Hepatocyte (in vitro differentiated cells): ENCODE measurements around the gene SPTSSA.

Experiments used
- CTCF ChIP-seq: fragments of 200-600 bp; sonication (generic); IDR thresholded peaks from 2 replicates; pipeline ENCODE4 v1.5.1; 2016; ENCODE audit warnings: antibody characterized with exemption, mild to moderate bottlenecking; ENCODE audit not compliant: poor library complexity
- EZH2 ChIP-seq: fragments of 200-600 bp; sonication (generic); IDR thresholded peaks from 2 replicates; pipeline ENCODE4 v1.6.1; 2016; ENCODE audit warnings: antibody characterized with exemption, mild to moderate bottlenecking, borderline replicate concordance
- EZH2phosphoT487 ChIP-seq: fragments of 200-600 bp; sonication (generic); IDR thresholded peaks from one replicate; pipeline ENCODE4 v1.6.1; 2018; ENCODE audit warnings: antibody characterized with exemption, mild to moderate bottlenecking, low read depth, moderate library complexity; ENCODE audit not compliant: unreplicated experiment, severe bottlenecking

GRCh38 chr14:34498684-34499412 lies 36.8 kb upstream of the SPTSSA start:
- TF ChIP-seq EZH2 (no peak), CTCF (peak; percentile 36), EZH2phosphoT487 (no peak)
